Inferior parietal cortex (tissue), 1 donor: ENCODE data around the gene RPL3.

Source experiments
- DNase-seq: peaks from one replicate; pipeline ENCODE4 v3.0.0-alpha.2; 2016; ENCODE audit errors: extremely low spot score

RPL3 gene

DNA sequence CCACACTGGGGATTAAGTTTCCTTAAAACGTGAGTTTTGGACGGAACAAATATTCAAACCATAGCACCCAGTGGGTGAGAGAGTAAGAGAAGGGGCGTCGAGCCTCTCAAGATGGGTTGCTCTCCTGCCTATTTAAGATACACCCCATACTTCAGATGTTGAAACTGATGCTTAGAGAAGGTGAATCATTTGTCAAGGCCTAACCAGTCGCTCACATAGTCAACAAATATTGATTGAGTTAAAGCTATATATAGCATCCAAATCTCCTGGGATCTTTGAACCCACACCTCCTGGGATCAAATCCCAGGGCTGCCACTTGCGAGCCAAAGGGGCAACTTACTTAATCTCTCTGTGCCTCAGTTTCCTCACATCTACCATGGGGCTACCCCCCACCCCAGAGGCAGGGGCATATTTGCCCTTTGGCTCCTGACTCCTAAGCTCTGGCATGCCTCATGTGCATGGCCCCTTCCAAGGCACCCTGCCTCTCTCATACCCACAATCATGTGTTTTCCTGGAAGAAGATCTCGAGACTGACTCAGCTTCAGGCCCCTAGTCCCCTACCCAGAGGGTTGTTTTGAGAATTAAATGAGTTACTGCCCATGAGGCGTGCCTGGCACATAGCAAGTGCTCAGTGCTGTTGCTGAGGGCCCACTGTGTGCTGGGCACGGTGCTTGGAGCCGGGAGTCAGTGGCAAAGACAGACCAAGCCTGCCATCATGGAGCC lies 55.6 kb downstream of the RPL3 start:
- DNase-seq: no peak
